ENCODE data around the gene UTY.

UTY gene

GRCh38 chrY:13479828-13480227, at the start of gene UTY:
TSS of gene UTY (minus strand) at chrY:13480033. CDS start at chrY:13479665, 368 bp downstream.
- DNase-seq = no peak

- no peak for DNase-seq
These were observed 40.6 kb upstream of the UTY start for GRCh38 chrY:13520474-13520873.

GRCh38 chrY:13501215-13501614, 21.4 kb upstream of the UTY start:
- no peak for DNase-seq

GRCh38 chrY:13493737-13494136, 13.9 kb upstream of the UTY start:
- DNase-seq = no peak

- DNase-seq = no peak
These were observed 12.6 kb upstream of the UTY start for GRCh38 chrY:13492408-13492807.

GRCh38 chrY:13488738-13489137, 8.9 kb upstream of the UTY start:
- DNase-seq = no peak

- DNase-seq = no peak
These were observed 617 bp downstream of the UTY start for GRCh38 chrY:13479121-13479711.

GRCh38 chrY:13478126-13478785, 1.6 kb downstream of the UTY start:
- no peak for DNase-seq

GRCh38 chrY:13474997-13475396, 4.8 kb downstream of the UTY start:
- no peak for DNase-seq

GRCh38 chrY:13451572-13451971, 28.3 kb downstream of the UTY start:
- no peak for DNase-seq

GRCh38 chrY:13450596-13451130, 29.2 kb downstream of the UTY start:
- DNase-seq = no peak

- no peak for DNase-seq
These were observed 34.3 kb downstream of the UTY start for GRCh38 chrY:13445566-13445965.

- no peak for DNase-seq
These were observed 36.7 kb downstream of the UTY start for GRCh38 chrY:13443146-13443545.

- DNase-seq = no peak
These were observed 39.0 kb downstream of the UTY start for GRCh38 chrY:13440811-13441210.

- no peak for DNase-seq
These were observed 43.6 kb downstream of the UTY start for GRCh38 chrY:13435968-13436937.

- no peak for DNase-seq
These were observed 44.4 kb downstream of the UTY start for GRCh38 chrY:13435206-13435967.

- no peak for DNase-seq
These were observed 47.4 kb downstream of the UTY start for GRCh38 chrY:13432293-13433025.

- no peak for DNase-seq
These were observed 50.3 kb downstream of the UTY start for GRCh38 chrY:13429551-13429950.

- DNase-seq = no peak
These were observed 56.5 kb downstream of the UTY start for GRCh38 chrY:13423281-13423732.

GRCh38 chrY:13416869-13417661, 62.8 kb downstream of the UTY start:
- no peak for DNase-seq

GRCh38 chrY:13415556-13415955, 64.3 kb downstream of the UTY start:
- DNase-seq = no peak
